GM19240 (cell line): ENCODE results near the gene PPIA.
"Not testable (repeated sequence)": the region's sequence is repeated elsewhere in the genome, so short reads cannot be mapped to it uniquely, and the experiment has no call there.

Experiments
- DNase-seq: peaks from one replicate; pipeline ENCODE4 v3.0.0; 2011; ENCODE audit warnings: low spot score; ENCODE audit not compliant: insufficient read length

Gene PPIA

DNA sequence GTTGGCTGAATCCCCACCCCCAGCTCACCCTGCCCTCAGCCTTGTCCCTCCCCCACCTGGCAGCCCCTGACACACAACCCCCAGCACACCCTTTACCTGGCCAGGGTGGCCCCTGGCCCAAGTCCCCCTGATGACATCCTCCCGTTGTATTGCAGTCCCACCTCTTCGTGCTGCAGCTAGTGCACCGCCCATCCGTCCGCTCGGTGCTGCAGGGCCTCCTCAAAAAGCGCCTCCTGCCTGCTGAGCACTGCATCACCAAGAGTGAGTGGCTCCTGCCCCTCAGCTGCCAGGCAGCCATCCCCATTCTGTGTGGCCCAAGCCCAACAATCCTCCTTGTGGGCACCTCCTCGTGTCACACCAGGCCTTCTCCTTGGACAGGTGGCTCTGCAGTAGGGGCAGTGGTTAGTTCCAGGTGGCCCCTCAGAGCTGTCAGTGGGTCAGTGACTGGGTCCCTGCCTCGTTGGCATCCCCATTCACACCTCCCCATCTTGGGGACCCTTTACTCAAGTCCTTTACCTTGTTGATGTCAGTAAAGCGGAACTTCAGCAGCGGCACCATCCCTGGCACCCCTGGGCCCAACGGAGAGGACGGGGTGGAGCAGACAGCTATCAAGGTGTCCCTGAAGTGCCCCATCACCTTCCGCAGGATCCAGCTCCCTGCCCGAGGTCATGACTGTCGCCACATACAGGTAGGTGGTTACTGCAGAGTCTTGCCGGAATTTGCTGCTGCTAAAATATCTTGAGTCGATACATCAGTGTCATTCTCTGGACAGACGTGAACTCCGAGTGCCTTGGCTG is 33.6 kb upstream of the PPIA start:
- no peak for DNase-seq

DNA sequence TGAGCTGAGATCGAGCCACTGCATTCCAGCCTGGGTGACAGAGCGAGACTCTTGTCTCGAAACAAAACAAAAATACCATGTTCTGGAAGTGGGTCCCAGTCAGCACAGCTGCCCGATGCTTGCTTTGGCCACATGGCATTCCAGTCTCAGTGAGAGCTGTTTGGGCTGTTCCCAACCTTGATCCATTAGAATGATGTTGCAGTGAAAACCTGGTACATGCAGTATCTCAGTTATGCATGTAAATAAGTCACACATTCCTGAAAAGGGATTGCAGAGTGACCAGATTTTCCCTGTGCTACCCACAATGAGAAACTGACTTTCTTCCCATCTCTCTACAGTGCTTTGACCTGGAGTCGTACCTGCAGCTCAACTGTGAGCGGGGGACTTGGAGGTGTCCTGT is 32.4 kb upstream of the PPIA start:
- no peak for DNase-seq

DNA sequence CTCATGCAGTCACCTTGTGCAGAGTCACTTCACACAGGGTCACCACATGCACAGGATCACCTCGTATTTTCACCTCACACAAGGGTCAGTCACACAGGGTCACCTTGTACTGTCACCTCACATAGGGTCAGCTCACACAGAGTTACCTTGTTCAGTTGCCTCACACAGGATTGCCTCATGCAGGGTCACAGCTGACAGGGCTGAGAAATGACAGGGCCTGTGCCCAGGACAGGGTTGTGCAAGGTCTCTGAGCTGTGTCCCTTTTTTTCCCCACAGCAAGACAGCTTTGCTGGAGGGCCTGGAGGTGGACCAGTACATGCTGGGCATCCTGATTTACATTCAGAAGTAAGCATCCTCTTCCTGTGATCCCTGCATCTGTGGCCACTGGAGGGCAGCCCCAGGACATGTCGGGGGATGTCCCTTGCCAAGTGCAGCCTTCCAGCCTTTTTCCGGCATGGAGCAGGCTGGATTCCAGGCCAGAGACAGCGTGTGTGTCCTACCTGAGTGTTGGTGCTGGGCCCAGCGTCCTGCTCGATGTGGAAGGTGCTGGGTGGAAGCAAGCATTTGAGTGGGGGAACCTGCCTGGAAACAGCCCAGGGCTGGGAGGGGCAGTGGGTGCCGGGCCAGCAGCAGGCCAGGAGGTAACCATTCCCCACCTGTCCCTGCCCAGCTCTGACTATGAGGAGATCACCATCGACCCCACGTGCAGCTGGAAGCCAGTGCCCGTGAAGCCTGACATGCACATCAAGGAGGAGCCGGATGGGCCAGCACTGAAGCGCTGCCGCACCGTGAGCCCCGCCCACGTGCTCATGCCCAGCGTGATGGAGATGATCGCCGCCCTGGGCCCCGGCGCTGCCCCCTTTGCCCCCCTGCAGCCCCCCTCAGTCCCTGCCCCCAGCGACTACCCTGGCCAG is 31.6 kb upstream of the PPIA start:
- no peak for DNase-seq

DNA sequence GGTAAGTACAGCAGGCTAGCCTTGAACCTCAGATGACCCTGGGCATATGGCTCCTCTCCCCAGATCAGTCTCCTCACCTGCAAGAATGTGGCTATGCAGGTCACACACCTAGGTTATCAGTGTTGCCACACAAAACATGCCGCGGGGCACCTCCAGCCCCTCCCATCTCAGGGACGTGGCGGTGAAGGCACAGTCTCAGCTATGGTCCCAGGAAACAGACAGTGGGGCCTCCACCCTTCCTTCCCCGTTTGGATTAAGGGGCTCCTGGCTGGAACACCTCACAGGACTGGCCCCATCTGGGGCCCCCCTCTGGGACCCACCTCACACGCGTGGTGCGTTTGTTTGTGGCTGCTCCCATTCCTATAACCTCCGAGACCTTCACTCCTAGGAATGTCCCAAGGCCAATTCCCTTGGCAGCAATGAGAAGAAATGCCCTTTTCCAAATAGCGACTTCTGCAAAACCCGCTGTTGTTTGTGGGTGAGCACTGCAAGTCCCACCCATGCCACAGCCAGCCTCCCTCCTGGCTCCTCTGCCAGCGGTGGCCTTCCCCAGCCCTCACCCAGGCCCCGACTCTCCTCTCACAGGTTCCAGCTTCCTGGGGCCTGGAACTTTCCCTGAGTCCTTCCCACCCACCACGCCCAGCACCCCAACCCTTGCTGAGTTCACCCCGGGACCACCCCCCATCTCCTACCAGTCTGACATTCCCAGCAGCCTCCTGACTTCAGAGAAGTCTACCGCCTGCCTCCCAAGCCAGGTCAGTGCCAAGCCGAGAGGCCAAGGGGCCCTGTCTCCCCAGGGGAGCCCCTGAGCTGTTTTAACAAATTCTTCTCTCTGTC is 30.7 kb upstream of the PPIA start:
- no peak for DNase-seq

DNA sequence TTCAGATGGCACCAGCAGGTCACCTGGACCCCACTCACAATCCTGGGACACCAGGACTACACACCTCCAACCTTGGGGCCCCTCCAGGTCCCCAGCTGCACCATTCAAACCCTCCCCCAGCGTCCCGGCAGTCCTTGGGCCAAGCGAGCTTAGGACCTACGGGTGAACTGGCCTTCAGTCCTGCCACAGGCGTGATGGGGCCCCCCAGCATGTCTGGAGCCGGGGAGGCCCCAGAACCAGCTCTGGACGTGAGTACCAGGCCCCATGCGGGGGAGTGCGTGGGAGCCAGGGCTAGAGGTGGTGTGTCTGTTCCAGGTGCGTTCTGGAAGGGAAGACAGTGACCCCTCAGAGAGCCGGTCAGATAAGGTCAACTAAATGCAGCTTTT is 30.1 kb upstream of the PPIA start:
- no peak for DNase-seq

DNA sequence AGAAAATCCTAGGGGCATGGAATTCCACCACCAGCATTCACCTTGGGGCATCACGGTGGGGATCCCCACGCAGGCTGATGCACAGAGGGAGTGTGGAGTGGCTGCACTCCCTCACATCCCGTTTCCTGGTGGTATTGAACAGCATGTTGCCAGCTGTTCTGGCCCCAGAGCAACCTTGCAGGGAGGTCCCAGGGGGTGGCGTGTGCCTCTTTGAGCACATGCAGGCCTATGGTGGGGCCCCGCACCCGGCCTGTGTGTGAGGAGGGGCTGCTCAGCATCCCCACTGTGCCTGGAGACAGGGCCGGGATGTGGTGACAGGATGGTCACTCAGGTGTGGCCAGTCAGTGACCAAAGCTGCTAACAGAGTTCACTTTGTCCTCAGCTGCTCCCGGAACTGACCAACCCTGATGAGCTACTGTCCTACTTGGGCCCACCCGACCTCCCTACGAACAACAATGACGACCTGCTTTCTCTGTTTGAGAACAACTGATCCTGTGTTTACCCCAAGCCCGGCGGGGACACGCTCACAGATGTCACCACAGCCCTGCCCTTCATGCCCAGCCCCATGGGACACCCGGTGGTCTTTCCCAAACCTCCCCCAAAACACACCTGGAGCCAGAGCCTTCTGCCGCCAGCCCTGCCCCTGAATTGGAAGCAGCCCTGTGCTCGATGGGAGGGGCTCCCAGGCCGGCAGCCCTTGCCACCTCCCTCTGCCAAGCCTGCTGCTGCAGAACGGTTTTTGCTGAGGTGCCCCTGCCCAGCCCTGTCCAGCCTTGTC is 29.2 kb upstream of the PPIA start:
- no peak for DNase-seq

DNA sequence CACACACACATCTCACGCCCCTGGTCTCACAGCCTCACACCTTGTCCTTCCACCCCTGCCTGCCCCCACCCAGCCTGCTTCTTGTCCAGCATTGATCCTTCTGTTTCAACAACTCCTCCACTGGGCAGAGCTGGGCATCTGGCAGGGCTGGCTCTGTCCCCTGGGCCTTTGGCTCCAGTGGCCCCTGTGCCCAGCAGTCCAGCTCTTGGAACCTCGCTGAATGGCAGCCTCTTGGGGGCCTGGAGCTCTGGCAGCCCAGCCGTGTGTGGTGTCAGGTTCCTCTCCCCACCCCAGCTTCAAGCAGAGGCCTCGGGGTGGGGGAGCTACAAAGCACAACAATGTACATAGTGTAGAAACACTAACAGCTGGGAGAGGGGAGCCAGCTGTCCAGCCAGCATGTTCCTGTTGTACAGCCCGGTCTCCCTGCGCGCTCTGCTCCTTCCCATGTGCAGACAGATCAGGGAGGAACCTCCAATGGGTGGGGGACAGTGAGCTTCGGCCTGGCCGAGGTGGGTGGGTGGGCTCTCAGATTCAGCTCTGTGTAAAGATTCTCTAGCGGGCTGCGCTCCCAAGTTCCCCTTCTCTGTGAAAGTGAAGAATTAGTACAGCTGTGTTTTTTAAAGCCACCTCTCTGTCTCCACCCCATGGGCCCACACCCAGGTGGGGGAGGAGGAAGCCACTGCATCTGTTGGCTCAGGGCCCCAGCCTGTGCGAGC is 28.4 kb upstream of the PPIA start:
- DNase-seq = no peak

DNA sequence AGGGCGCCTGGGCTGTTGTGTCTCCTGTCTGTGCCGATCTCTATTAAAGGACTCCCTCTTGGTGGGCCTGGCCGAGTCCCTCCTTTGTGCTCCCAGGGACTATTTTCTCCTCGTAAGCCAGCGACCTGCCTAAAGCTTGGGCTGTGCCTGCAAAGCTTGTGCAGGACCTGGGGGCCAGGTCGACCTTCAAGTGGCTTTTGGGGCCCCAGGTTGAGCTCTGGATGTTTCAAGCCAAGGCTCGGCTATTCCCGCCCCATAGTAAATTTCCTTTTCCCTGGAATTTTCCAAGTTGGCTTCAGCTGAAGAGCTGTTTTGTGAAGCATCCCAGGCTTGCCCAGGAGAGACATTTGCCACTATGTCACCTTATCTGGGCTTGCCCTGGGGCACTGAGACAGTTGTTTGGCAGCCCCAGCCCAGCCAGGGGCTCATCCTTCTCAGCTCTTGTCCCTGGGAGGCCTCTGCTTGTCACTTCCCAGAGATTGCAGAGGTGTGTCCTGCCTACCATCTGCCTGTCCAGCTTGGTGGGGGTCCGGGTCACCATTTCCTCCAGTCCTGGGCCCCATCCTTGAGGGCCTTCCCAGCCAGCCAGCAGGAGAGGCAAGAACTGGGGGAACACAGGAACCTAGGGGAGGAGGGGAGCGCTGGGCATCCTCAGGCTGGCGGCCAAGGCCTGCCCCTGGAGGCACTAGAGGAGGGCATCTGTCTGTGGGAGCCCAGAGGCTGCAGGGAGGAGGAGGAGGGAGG is 27.7 kb upstream of the PPIA start:
- no peak for DNase-seq

DNA sequence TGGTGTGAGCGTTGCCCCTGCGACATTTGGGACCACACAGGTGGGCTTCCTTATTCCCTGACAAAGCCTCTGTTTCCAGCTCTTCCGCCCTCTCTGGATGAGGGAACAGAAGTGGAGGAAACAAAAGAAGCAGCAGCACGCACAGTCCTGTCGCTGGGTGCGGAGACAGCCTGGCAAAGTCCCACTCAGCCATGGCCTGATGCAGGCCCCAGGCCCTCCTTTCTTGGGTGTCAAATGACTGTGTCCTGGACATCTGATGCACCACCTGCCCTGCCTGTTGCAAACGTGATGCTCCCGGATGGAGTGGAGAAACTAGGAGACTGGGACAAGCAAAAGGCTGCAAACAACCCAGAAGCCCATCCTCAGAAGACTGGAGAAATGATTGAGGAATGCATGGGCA is 27.1 kb upstream of the PPIA start:
- no peak for DNase-seq

DNA sequence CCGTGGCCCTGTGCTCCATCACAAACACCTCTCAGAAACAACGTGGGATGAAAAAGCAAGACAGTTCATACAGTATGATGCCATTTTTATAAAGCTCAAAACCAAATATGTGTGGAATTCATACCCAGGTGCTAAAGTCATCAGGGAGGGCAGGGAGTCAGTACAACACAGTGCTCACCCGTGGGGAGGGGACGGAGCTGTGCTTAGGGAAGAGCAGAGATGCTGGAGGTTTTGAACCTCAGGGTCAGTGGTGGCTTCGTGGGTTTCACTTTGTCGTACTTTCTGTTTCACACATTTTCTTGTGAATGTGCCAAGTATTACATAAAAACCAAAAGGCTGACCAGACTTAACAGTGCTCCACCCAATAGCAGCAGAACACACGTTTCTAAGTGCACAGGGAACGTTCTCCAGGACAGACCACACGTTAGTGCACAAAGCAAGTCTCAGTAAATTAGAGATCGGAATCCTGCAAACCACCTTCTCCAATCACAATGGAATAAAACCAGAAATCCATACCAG is 26.6 kb upstream of the PPIA start:
- DNase-seq = peak; percentile 62

DNA sequence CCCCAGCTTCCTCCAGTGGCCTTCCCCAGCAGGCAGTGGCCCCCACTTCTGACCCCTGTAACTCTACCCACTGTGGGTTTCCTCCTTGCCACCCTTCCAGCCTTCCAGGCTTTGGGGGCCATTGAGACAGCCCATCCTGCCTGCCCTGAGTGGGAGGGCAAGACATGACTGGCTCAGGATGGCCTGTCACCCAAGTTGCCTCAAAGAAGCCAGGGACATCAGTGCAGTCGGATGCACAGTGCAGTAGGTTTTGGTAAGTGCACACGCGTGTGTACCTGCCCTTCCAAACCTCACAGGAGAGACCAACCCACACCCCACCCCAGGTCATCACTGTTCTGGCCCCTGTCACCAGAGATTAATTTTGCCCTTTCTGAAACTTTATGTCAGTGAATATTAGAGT is 25.1 kb upstream of the PPIA start:
- DNase-seq = no peak

DNA sequence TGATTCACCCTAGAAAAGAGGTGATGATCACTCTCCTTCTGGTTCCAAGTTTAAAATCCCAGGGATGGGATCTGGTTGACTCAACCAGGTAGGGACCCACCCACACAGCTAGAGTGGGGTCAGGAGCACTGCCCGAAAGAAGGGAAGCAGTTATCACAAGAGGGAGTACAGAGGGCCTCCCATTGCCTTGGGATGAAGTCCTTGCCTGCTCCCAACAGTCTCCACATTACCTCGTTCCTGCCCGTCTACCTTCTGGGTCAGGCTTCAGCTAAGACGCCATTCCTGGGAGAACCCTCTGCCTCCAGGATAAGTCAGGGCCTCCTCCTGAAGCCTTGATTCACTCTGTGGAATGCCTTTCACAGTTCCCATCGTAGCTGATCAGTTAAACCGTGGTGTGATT is 24.0 kb upstream of the PPIA start:
- no peak for DNase-seq

DNA sequence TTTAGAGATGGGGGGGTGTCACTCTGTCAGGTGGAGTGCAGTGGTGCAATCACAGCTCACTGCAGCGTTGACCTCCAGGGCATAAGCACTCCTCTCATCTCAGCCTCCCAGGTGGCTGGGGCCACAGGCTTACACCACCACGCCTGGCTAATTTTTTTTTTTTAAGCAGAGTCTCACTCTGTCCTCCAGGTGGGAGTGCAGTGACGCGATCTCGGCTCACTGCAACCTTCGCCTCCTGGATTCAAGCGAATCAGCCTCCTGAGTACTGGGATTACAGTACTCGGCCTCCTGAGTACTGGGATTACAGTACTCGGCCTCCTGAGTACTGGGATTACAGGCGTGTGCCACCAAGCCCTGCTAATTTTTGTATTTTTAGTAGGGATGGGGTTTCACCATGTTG is 23.6 kb upstream of the PPIA start:
- no peak for DNase-seq

DNA sequence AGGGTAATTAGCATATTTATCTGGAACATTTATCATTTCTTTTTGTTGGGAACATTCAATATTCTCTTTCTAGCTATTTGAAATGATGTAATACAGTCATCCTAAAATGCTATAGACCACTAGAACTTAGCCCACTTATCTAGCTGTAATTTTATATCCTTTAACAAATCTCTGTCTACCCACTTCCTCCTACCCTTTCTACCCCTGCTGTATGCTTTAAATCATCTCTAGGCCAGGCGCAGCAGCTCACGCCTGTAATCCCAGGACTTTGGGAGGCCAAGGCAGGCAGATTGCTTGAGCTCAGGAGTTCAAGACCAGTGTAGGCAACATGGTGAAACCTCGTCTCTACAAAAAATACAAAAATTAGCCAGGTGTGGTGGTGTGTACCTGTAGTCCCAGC is 22.0 kb upstream of the PPIA start:
- not testable (repeated sequence) for DNase-seq

DNA sequence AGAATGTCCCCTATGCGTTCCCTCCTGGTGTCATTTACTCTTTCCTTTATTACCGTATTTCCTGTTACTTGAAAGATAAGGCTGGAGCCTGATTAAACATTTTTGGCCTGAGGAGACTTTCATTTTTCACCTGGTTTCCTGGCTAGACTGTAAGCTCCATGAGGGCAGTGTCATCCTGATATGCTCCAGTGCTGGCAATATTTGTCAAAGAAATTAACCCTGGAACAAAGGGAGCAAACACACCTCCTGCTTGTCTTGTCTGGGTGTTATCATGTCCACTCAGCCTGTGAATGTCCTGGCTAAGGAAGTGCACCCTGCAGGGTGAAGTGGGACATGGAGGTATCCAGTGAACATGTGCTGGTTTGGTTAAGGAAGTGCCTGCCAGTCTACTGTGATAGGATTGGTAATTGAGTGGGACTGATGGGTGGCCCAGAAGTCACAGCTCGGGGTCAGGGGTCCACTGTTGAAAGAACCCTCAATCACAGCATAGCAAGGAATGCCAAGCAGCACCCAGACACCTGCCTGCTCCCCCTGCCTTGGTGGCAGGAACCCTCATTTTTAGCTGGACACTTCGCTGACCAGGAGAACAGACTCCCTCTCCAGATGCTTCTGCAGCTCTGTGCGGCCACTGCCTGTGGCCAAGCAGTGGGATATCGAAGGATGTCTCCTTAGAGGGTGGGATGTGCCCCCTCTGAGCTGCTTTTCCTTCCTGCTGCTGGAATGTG is 20.9 kb upstream of the PPIA start:
- DNase-seq = no peak

DNA sequence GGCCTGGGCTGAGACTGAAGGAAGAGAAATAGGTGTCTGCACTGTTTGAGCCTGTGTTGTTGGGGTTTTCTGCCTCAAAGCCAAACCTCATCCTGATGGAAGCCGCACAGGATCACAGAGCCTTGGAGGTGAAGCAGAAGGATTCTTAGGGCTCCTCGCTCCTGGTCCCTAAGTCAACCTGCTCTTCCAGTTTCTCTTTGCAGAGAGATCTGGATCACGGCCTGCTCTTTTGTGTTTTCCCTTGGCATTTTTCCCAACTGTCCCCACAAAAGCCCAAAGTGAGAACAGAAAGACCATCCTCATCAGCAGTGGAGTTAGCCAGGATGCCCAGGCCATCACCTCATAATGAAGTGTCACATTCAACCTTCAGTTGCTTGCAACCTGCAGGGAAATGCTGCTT is 20.3 kb upstream of the PPIA start:
- DNase-seq = no peak

DNA sequence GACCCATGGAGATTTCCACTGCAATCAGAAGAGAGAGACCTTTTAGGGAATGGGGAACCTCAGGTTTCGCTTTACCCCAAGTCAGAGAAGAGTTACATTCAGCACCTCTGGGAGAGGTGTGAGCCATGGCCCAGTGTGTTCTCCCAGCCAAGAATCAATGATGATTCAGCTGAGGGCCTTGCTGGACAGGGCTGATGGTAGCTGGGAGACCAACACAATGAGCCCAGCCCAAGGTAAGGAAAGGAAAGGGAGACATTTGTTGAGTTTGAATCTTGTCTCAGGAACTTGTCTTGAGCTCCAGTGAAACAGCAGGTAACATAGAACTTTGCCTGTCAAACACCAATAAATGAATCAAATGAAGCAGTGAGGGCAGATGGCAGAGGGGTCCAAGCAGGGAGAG is 14.0 kb upstream of the PPIA start:
- no peak for DNase-seq

DNA sequence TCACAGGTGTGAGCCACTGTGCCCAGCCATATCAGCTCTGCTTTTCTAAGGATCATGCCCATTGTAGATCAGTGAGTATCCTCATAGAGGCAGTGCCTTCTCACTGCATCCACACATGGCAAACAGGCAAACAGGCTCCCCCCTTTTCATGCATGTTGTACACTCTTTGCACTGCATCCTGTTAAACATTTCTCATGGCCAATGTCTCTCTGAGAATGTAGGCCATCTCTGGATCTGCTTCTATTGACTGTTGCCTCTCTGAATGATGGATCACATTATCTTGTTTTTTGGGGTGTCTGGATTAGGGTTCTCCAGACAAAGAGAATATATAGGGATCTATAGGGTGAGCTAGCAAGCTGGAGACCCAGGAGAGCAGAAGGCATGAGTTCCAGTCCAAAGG is 13.1 kb upstream of the PPIA start:
- DNase-seq = no peak

DNA sequence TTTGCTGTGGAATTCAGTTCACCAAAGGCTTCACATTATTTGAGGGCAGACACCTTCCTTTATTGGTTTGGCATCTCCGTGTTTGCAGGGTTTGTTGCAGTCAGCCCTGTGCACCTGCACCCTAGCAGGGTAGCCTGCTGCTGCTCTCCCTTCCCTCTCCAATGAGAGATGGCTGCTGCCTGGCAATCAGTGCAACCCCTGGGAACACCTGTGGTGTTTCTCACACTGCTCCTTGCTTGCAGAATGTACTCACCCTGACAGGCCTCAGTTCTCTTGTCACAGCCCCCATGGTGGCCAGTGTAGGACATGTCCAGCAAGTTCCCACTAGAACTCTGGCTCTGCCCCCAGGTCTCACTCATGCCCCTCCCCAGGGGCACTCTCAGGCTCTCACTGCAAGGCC is 12.1 kb upstream of the PPIA start:
- DNase-seq = no peak
